ENCODE data around the gene PGC. TPM values are rescaled to one million over a fixed set of nuclear protein-coding genes. Genes with fewer than 3 reads are reported as not detected.

The PGC gene
- total and polyA plus RNA-seq, 2 donors (not counting 3 experiments of a cell fraction or from before 2014, with no cell fraction given), result not detected

GRCh38 chr6:41704028-41704427 is 43.2 kb downstream of the PGC start:
- TF ChIP-seq POLR2AphosphoS5 (IDR thresholded peaks at IDR 0.05; ENCODE audit: insufficient read depth, low read depth, low read length) (no peak), JUN (IDR thresholded peaks at IDR 0.05; ENCODE audit: borderline replicate concordance, insufficient read depth, insufficient read length, low read depth) (no peak), MYC (IDR thresholded peaks at IDR 0.05; ENCODE audit: low read depth, low read length) (no peak), GATA2 (IDR thresholded peaks at IDR 0.05; ENCODE audit: insufficient read depth, insufficient read length, low read depth, low read length) (no peak), FOS (IDR thresholded peaks at IDR 0.05; ENCODE audit: borderline replicate concordance, insufficient read depth, low read length) (no peak), POLR2A (IDR thresholded peaks at IDR 0.05; ENCODE audit: low read depth, low read length) (no peak), CTCF (IDR thresholded peaks at IDR 0.05; ENCODE audit: extremely low read depth in 1 of 2, insufficient read depth in 1 of 2, low read depth in 1 of 2, low read length in 2 of 2) (no peak), EZH2 (IDR thresholded peaks at IDR 0.05; ENCODE audit: borderline replicate concordance, low read depth, low read length, severe bottlenecking) (no peak), MAX (IDR thresholded peaks at IDR 0.05; ENCODE audit: insufficient read depth, insufficient read length) (no peak)
- CTCF ChIA-PET, result interaction anchor here (1.3 to 2.4 kb wide), 2 partner anchors 21 to 31 kb away, joined by 6 to 7 read pairs; no protein-coding TSS in a partner anchor

More at GRCh38 chr6:41704028-41704427, 43.2 kb downstream of the PGC start:
- DNase-seq (ENCODE audit: low read depth, low spot score) (no peak), FAIRE-seq (no peak)
- H3K36me3 ChIP-seq (ENCODE audit: control insufficient read depth in 2 of 2, extremely low read depth in 1 of 2, insufficient read depth in 2 of 2, low read length in 2 of 2), result no peaks in the 10 kb centered on the region
- peaks cover 2% of the 10 kb centered on the region for H3K4me1 ChIP-seq (ENCODE audit: control insufficient read depth, extremely low read depth, insufficient read depth, low read length)
- dilution Hi-C loops (cut with MboI; ENCODE audit: extremely low pct_ligation_motif_present, low sequenced_read_pairs) (no loop called here), intact Hi-C loops (cut with micrococcal nuclease) (no loop called here)
- H3K4me2 ChIP-seq (ENCODE audit: insufficient read depth, low read length), result no peak overlapping the region
- POLR2A ChIA-PET, result no interaction called here
- H3K4me3 ChIP-seq (replicated peaks in 1 of 3; ENCODE audit: insufficient read depth in 1 of 3, low read depth in 1 of 3, low read length in 3 of 3), result no peak overlapping the region
- H3K9me3 ChIP-seq (replicated peaks; ENCODE audit: control insufficient read depth, insufficient read depth, low read length), result no peaks in the 10 kb centered on the region
- no peak overlapping the region for H2AFZ ChIP-seq (ENCODE audit: low read depth, low read length)
- H3K27me3 ChIP-seq (ENCODE audit: control insufficient read depth in 2 of 2, insufficient read depth in 2 of 2, low read length in 2 of 2), result no peaks in the 10 kb centered on the region
- H3K27ac ChIP-seq (ENCODE audit: insufficient read depth, low read depth, low read length), result no peak overlapping the region
- no peaks in the 10 kb centered on the region for H3K79me2 ChIP-seq (ENCODE audit: control insufficient read depth, insufficient read depth, low read length)
- H3K9me1 ChIP-seq (replicated peaks; ENCODE audit: control insufficient read depth, extremely low read depth, insufficient read depth, low read length), result no peaks in the 10 kb centered on the region
- no peaks in the 10 kb centered on the region for H4K20me1 ChIP-seq (replicated peaks; ENCODE audit: control insufficient read depth, extremely low read depth, insufficient read depth, low read length)
- no peak overlapping the region for H3K9ac ChIP-seq (replicated peaks; ENCODE audit: extremely low read depth, insufficient read depth, low read length)
- no TSS peak for BruUV-seq (replicated peaks)

Measured in endothelial cell of umbilical vein (primary cell).